Ectodermal cell (in vitro differentiated cells): ENCODE results near the gene HAUS8.

Source experiments
- H3K27ac ChIP-seq: 2 replicates; pipeline ENCODE4 v1.7.0; 2013; ENCODE audit warnings: mild to moderate bottlenecking, low read depth, low read length; ENCODE audit not compliant: insufficient read depth, poor library complexity, severe bottlenecking
- H3K27me3 ChIP-seq: 2 replicates; pipeline ENCODE4 v1.7.0; 2013; ENCODE audit warnings: mild to moderate bottlenecking, low read length; ENCODE audit not compliant: insufficient read depth, control insufficient read depth, poor library complexity, severe bottlenecking
- H3K36me3 ChIP-seq: one replicate; pipeline ENCODE4 v1.7.0; 2013; ENCODE audit warnings: low read length; ENCODE audit not compliant: control insufficient read depth, insufficient read depth
- H3K4me1 ChIP-seq: one replicate; pipeline ENCODE4 v1.7.0; 2013; ENCODE audit warnings: low read length; ENCODE audit not compliant: control insufficient read depth, insufficient read depth
- H3K4me3 ChIP-seq: 2 replicates; pipeline ENCODE4 v1.7.0; 2013; ENCODE audit warnings: low read depth, low read length, control low read depth; ENCODE audit not compliant: insufficient read depth
- H3K9me3 ChIP-seq: 2 replicates; pipeline ENCODE4 v1.7.0; 2013; ENCODE audit warnings: mild to moderate bottlenecking, low read length, moderate library complexity; ENCODE audit not compliant: control insufficient read depth
- WGBS, 2 experiments: methylation state at CpG; one replicate each; pipeline ENCODE4 v1.1.7; 2013; ENCODE audit warnings: missing lambda C conversion rate in 2 of 2; 5-methylcytosine and 5-hydroxymethylcytosine counted together

The HAUS8 gene

DNA sequence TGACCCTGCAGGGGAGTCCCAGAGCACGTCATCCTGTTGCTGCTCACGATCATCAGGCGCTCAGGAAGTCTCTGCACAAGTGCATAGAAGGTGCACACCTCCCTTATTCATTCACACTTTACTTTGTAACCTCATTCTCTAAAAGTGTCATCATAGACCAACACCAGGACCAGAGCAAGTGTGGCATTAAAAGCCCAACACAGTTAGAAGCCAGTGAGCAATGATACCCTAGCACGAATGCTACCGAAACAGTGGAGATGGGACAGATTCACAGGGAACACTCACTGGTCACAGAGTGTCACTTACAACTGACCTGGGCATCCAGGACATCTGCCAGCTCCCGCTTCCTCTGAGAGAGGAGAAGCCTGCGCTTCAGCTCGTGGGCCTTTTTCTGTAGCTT is 17.0 kb downstream of the HAUS8 start:
- Histone ChIP-seq H3K4me3 (no peak overlapping the region), H3K4me1 (no peaks in the 10 kb centered on the region), H3K36me3 (peaks cover 34% of the 10 kb centered on the region)

DNA sequence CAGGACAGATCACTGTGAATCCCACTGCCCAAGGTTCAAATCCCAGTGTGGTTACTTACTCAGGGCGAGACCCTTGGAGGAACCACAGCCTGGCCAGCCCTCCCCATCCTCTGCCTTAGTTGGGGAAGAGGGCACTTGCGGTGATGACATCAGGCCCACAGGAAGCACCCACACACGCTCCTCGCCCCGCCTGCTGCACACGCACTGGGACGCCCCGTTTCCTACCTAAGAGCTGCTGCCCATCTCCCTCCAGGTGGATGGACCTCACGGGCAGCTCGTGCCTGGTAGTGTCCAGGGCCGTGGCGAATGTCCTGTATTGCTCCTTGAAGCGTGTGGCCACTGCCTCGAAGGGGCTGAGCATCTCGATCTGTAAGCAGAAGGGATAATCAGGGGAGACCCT is 19.6 kb downstream of the HAUS8 start:
- H3K9me3 ChIP-seq, result no peaks in the 10 kb centered on the region
- no peak overlapping the region for H3K4me3 ChIP-seq
- no peak overlapping the region for H3K27ac ChIP-seq
- no peaks in the 10 kb centered on the region for H3K27me3 ChIP-seq
- 96 to 98% methylated on average over 15 of the region's 15 CpGs for WGBS, 2 experiments
- H3K36me3 ChIP-seq, result peaks cover 33% of the 10 kb centered on the region
- H3K4me1 ChIP-seq, result no peaks in the 10 kb centered on the region

More for the DNA sequence above, 17.0 kb downstream of the HAUS8 start:
- H3K9me3 ChIP-seq, result no peaks in the 10 kb centered on the region
- no peaks in the 10 kb centered on the region for H3K27me3 ChIP-seq
- 94 to 98% methylated on average over 8 of the region's 8 CpGs for WGBS, 2 experiments
- no peak overlapping the region for H3K27ac ChIP-seq

DNA sequence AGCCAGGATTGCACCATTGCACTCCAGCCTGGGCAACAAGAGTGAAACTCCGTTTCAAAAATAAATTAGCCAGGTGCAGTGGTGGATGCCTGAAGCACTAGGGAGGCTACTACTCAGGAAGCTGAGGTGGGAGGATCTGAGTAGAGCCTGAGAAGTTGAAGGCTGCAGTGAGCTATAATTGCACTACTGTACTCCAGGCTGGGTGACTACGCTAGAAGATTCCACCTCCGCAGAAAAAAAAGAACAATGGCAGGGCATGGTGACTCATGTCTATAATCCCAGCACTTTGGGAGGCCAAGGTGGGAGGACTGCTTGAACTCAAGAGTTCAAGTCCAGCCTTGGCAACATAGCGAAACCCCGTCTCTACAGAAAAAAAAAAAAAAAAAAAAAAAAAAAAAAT is 20.5 kb downstream of the HAUS8 start:
- no peak overlapping the region for H3K27ac ChIP-seq
- 93 to 95% methylated on average over 3 of the region's 5 CpGs for WGBS, 2 experiments
- H3K27me3 ChIP-seq, result no peaks in the 10 kb centered on the region
- H3K4me1 ChIP-seq, result no peaks in the 10 kb centered on the region
- H3K36me3 ChIP-seq, result peaks cover 32% of the 10 kb centered on the region
- H3K9me3 ChIP-seq, result no peaks in the 10 kb centered on the region
- H3K4me3 ChIP-seq, result no peak overlapping the region

DNA sequence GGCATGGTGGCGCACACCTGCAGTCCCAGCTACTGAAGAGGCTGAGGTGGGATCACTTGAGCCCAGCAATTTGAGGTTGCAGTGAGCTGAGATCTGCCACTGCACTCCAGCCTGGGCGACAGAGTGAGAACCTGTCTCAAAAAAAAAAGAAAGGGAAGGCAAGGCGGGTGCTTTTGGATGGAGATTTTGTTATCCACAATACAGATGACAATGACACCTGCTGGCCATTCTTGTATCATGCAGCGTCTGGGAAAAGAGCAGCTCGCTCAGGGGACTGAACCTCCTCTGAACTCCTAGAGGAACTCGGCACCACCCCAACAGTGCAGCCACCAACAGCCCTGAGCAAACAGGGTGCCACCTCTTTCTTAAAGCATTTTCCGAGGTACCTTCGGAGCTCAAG is 22.8 kb downstream of the HAUS8 start:
- peaks cover 18% of the 10 kb centered on the region for H3K36me3 ChIP-seq
- H3K27me3 ChIP-seq, result no peaks in the 10 kb centered on the region
- no peak overlapping the region for H3K4me3 ChIP-seq
- no peaks in the 10 kb centered on the region for H3K9me3 ChIP-seq
- H3K27ac ChIP-seq, result no peak overlapping the region
- WGBS, 2 experiments, result 62 to 65% methylated on average over 8 of the region's 8 CpGs
- H3K4me1 ChIP-seq, result no peaks in the 10 kb centered on the region

DNA sequence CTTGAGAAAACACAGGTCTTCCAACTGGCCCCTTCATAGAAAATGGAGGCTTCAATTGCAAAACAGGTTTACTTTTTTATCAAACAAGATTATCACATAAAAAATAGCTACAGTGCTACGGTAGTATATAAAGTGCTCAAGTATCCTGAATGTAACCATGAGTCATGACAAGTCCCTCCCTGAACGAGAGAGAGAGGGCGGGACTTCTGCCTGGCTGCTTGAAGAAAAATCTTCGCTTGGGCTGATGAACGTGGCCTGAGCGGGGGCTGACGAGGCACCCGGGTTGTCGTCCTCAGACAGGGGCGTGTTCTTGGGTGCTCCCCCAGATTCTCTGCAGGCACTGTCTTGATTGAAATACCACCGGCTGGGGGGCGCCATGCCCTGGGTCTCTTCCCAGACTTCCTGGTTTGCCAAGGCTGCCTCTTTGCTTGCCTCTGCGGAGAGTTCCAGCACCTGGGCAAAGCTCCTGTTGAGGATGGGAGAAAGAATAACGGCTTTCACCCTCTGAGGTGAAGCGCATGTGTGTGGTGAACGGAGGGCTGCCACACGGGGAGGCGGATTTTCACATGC is 25.5 kb downstream of the HAUS8 start:
- Histone ChIP-seq H3K27ac (no peak overlapping the region), H3K4me3 (no peak overlapping the region), H3K27me3 (no peaks in the 10 kb centered on the region), H3K36me3 (peaks cover 18% of the 10 kb centered on the region), H3K9me3 (no peaks in the 10 kb centered on the region), H3K4me1 (no peaks in the 10 kb centered on the region)
- 93 to 95% methylated on average over 18 of the region's 18 CpGs for WGBS, 2 experiments

DNA sequence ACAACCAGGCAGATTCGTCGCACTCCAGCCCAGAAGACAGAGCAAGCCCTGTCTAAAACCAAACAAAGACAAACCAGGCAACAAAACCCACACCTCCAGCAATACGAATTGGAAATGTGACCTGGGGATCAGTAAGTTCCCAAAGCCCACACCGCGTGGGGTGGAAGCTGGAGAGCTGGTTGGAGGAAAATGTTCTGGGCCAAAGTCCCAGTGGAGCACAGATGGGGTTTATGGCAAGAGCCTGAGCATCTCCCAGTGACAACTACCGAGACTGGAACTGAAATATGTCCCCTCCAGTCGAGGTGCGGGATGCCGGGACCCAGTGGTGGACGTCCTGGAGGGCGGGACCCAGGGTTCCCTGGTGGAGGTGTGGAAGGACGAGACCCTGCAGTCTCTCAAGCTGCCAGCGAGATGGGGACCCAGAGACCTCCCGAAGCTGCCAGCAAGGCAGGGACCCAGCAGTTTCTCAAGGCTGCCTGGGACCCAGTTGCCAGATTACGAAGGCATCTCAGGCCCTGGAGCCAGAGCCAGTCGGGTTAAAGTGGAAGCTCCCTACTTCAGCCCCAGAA is 26.3 kb downstream of the HAUS8 start:
- Histone ChIP-seq H3K4me3 (no peak overlapping the region), H3K9me3 (no peaks in the 10 kb centered on the region), H3K27me3 (no peaks in the 10 kb centered on the region), H3K27ac (peak overlapping the region; percentile 16), H3K4me1 (peaks cover 3% of the 10 kb centered on the region), H3K36me3 (peaks cover 18% of the 10 kb centered on the region)
- 95 to 96% methylated on average over 16 of the region's 16 CpGs for WGBS, 2 experiments

DNA sequence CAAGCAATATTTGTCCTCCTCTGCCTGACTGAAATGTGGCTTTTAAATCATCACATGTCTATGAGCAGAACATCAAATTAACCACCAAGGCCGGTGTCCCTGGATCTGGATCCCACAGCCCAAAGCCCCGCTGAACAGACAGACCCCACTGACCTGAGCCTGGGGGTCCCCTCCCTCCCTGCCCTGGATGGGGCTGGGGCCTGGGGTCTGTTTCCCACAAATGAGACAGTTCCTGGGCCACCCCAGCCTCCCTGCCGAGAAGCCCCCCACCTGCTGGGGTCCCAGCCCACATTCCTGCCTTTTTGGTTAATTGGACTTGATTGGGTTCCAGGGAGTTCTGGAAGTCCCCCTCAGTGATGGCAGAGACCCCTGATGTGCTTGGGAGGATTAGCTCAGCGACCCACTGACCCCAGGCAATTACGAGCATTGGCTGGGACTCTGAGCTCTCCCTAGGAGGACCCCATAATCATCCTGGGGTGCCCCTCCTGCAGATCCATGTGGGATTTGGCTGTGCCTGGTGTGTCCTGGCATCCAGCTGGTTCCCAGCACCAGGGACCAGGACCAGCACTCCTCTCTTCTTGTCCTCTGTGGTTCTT is 29.2 kb downstream of the HAUS8 start:
- Histone ChIP-seq H3K27me3 (no peaks in the 10 kb centered on the region), H3K4me3 (no peak overlapping the region), H3K27ac (no peak overlapping the region), H3K4me1 (peaks cover 14% of the 10 kb centered on the region), H3K36me3 (peaks cover 14% of the 10 kb centered on the region), H3K9me3 (no peaks in the 10 kb centered on the region)
- 78% methylated on average over 5 of the region's 5 CpGs for WGBS, 2 experiments

DNA sequence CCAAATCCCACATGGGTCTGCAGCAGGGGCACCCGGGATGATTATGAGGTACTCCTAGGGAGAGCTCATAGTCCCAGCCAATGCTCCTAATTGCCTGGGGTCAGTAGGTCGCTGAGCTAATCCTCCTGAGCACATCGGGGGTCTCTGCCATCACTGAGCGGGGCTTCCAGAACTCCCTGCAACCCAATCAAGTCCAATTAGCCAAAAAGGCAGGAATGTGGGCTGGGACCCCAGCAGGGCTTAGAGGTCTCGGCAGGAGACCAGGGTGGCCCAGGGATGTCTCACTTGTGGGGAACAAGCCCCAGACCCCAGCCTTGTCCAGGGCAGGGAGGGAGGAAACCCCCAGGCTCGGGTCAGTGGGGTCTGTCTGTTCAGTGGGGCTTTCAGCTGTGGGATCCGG is 31.5 kb downstream of the HAUS8 start:
- no peaks in the 10 kb centered on the region for H3K9me3 ChIP-seq
- H3K4me3 ChIP-seq, result no peak overlapping the region
- H3K27ac ChIP-seq, result no peak overlapping the region
- no peaks in the 10 kb centered on the region for H3K36me3 ChIP-seq
- peaks cover 14% of the 10 kb centered on the region for H3K4me1 ChIP-seq
- WGBS, 2 experiments, result 59 to 66% methylated on average over 7 of the region's 7 CpGs
- no peaks in the 10 kb centered on the region for H3K27me3 ChIP-seq

DNA sequence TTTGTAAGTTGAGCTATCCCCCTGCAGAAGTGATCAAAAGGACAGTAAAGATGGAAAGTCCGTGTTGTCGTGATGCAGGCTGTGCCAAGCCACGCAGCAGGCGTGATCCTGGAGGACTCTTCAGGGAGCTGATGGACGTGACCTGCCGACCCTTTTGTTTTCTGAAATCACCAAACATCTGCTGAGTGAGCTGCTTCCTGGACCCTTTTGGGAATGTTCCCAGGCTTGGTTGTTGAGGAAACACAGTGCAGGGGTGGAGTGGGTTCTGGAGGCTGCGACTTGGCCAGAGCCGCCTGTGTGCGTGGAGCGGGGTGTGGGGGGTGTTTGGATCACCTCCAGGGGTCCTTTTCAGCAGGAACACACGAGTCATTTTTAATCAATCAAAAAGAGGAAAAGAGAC is 33.3 kb downstream of the HAUS8 start:
- Histone ChIP-seq H3K27ac (no peak overlapping the region), H3K4me3 (no peak overlapping the region), H3K27me3 (no peaks in the 10 kb centered on the region), H3K36me3 (no peaks in the 10 kb centered on the region), H3K4me1 (peaks cover 14% of the 10 kb centered on the region), H3K9me3 (no peaks in the 10 kb centered on the region)
- 80 to 84% methylated on average over 11 of the region's 11 CpGs for WGBS, 2 experiments

DNA sequence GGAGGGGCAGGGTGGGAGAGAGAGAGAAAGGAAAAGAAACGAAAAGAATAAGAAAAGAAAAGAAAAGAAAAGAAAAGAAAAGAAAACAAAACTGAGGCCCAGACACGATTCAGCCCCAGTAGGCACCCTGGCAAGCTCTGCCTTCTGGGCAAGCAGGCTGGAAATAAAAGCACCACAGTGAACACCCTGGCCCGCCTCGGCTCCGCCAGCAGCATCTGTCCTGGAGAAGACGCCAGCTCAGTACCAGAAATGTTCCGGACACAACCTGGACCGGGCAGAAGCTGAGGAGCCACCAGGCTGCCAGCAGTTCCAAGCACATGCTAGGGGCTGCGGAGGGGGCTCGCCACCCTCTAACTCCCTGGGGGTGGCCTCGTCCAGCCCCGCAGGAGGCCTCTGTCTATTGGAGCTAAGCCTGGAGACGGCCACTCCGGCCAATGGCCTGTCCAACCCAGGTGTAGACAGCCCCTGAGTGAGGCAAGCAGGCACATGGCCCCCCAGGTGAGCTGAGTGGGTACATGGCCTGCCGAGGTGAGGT is 37.2 kb downstream of the HAUS8 start:
- Histone ChIP-seq H3K4me1 (peaks cover 4% of the 10 kb centered on the region), H3K27me3 (no peaks in the 10 kb centered on the region), H3K27ac (no peak overlapping the region), H3K4me3 (no peak overlapping the region), H3K36me3 (no peaks in the 10 kb centered on the region), H3K9me3 (no peaks in the 10 kb centered on the region)
- WGBS, 2 experiments, result 83 to 85% methylated on average over 15 of the region's 15 CpGs
